KMS-11 (cell line): ENCODE results near the gene SMCO1.

Experiments used
- H2AFZ ChIP-seq: fragments of 200-600 bp; sonication (generic); 2 replicates; pipeline ENCODE4 v1.6.1; 2016; ENCODE audit warnings: antibody characterized with exemption, mixed run types, low read depth
- H3K27ac ChIP-seq: fragments of 200-600 bp; sonication (generic); 2 replicates; pipeline ENCODE4 v1.6.1; 2016; ENCODE audit warnings: mild to moderate bottlenecking, mixed run types
- H3K27me3 ChIP-seq: fragments of 200-600 bp; sonication (generic); 2 replicates; pipeline ENCODE4 v1.6.1; 2017; ENCODE audit warnings: mild to moderate bottlenecking, low read depth, mixed run types, moderate library complexity; ENCODE audit not compliant: insufficient read depth
- H3K36me3 ChIP-seq: fragments of 200-600 bp; sonication (generic); 2 replicates; pipeline ENCODE4 v1.6.1; 2017; ENCODE audit warnings: mild to moderate bottlenecking, mixed run types; ENCODE audit not compliant: insufficient read depth
- H3K4me1 ChIP-seq: fragments of 200-600 bp; sonication (generic); 2 replicates; pipeline ENCODE4 v1.6.1; 2016; ENCODE audit warnings: mild to moderate bottlenecking, low read depth, mixed run types; ENCODE audit not compliant: poor library complexity, severe bottlenecking
- H3K4me2 ChIP-seq: fragments of 200-600 bp; sonication (generic); 2 replicates; pipeline ENCODE4 v1.7.0; 2016; ENCODE audit warnings: mild to moderate bottlenecking, mixed run types
- H3K4me3 ChIP-seq: fragments of 200-600 bp; sonication (generic); IDR thresholded peaks from 2 replicates; pipeline ENCODE4 v1.6.1; 2017; ENCODE audit warnings: low read depth, low read length, mixed read lengths; ENCODE audit not compliant: insufficient read depth
- H3K79me2 ChIP-seq: fragments of 200-600 bp; sonication (generic); 2 replicates; pipeline ENCODE4 v1.6.1; 2016; ENCODE audit warnings: low read depth, mixed run types; ENCODE audit not compliant: insufficient read depth
- H3K9ac ChIP-seq: fragments of 200-600 bp; sonication (generic); 2 replicates; pipeline ENCODE4 v1.6.1; 2016; ENCODE audit warnings: mild to moderate bottlenecking, mixed run types
- H4K20me1 ChIP-seq: fragments of 200-600 bp; sonication (generic); 2 replicates; pipeline ENCODE4 v1.6.1; 2016; ENCODE audit warnings: mild to moderate bottlenecking, mixed run types; ENCODE audit not compliant: insufficient read depth
- TF ChIP-seq, protein P1 (sequence below): fragments of 200-600 bp; sonication (generic); conservative IDR thresholded peaks from 2 replicates; pipeline ENCODE4 v1.6.1; 2017; ENCODE audit warnings: low read depth, mild to moderate bottlenecking, antibody characterized with exemption, low read length, moderate library complexity, mixed read lengths

SMCO1 gene

GRCh38 chr3:196501316-196502044 is 13.7 kb downstream of the SMCO1 start:
- H3K4me2 ChIP-seq = peak overlapping the region; percentile 97
- no peak overlapping the region for H2AFZ ChIP-seq
- H3K27ac ChIP-seq = peak overlapping the region; percentile 76; the same call in 1 of the 2 replicates
- H3K4me3 ChIP-seq = peak overlapping the region; percentile 60
- peaks cover 68% of the 10 kb centered on the region for H3K79me2 ChIP-seq
- peaks cover 11% of the 10 kb centered on the region for H4K20me1 ChIP-seq
- peaks cover 19% of the 10 kb centered on the region for H3K4me1 ChIP-seq
- TF ChIP-seq, protein P1, sequence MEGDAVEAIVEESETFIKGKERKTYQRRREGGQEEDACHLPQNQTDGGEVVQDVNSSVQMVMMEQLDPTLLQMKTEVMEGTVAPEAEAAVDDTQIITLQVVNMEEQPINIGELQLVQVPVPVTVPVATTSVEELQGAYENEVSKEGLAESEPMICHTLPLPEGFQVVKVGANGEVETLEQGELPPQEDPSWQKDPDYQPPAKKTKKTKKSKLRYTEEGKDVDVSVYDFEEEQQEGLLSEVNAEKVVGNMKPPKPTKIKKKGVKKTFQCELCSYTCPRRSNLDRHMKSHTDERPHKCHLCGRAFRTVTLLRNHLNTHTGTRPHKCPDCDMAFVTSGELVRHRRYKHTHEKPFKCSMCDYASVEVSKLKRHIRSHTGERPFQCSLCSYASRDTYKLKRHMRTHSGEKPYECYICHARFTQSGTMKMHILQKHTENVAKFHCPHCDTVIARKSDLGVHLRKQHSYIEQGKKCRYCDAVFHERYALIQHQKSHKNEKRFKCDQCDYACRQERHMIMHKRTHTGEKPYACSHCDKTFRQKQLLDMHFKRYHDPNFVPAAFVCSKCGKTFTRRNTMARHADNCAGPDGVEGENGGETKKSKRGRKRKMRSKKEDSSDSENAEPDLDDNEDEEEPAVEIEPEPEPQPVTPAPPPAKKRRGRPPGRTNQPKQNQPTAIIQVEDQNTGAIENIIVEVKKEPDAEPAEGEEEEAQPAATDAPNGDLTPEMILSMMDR = no peak
- peak overlapping the region; percentile 65; the same call in 1 of the 2 replicates for H3K9ac ChIP-seq
- H3K27me3 ChIP-seq = no peaks in the 10 kb centered on the region
- H3K36me3 ChIP-seq = no peaks in the 10 kb centered on the region

- TF ChIP-seq, protein P1 = no peak
- no peaks in the 10 kb centered on the region for H3K36me3 ChIP-seq
- no peak overlapping the region for H3K4me3 ChIP-seq
Observed at GRCh38 chr3:196499807-196500524, 15.2 kb downstream of the SMCO1 start.

DNA sequence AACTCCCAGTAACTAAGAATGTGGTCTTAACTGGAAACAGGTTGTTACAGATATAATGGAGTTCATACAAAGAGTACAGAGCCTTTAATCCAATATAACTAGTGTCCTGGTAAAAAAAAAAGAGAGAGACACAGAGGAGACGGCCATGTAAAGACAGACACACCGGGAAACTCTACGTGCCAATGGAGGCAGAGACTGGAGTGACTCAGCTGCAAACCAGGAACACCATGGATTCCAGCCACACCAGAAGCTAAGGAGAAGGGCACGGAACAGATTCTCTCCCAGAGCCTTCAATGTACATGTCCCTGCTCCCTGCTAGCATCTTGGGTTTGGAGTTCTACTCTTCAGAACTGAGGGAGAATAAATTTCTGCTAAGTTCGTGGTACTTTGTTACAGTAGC is 16.1 kb downstream of the SMCO1 start:
- TF ChIP-seq, protein P1 = no peak
- Histone ChIP-seq H3K4me1 (peaks cover 16% of the 10 kb centered on the region), H3K27me3 (no peaks in the 10 kb centered on the region), H3K36me3 (no peaks in the 10 kb centered on the region), H3K9ac (no peak overlapping the region), H2AFZ (no peak overlapping the region), H3K4me3 (no peak overlapping the region), H4K20me1 (peaks cover 11% of the 10 kb centered on the region), H3K79me2 (peaks cover 89% of the 10 kb centered on the region), H3K4me2 (no peak overlapping the region), H3K27ac (no peak overlapping the region)

More at GRCh38 chr3:196499807-196500524, 15.2 kb downstream of the SMCO1 start:
- Histone ChIP-seq H3K4me1 (peaks cover 19% of the 10 kb centered on the region), H3K9ac (no peak overlapping the region; the same call in 1 of the 2 replicates), H4K20me1 (peaks cover 11% of the 10 kb centered on the region), H3K79me2 (peaks cover 81% of the 10 kb centered on the region), H3K27ac (no peak overlapping the region), H2AFZ (no peak overlapping the region), H3K4me2 (peak overlapping the region; percentile 97), H3K27me3 (no peaks in the 10 kb centered on the region)

GRCh38 chr3:196498297-196498696 is 16.8 kb downstream of the SMCO1 start:
- H3K36me3 ChIP-seq = no peaks in the 10 kb centered on the region
- H3K79me2 ChIP-seq = peaks cover 97% of the 10 kb centered on the region
- H4K20me1 ChIP-seq = peaks cover 11% of the 10 kb centered on the region
- H3K4me1 ChIP-seq = peaks cover 13% of the 10 kb centered on the region
- no peak overlapping the region for H3K4me2 ChIP-seq
- no peak overlapping the region for H2AFZ ChIP-seq
- H3K9ac ChIP-seq = no peak overlapping the region
- no peak overlapping the region for H3K4me3 ChIP-seq
- no peak overlapping the region for H3K27ac ChIP-seq
- TF ChIP-seq, protein P1 = no peak
- H3K27me3 ChIP-seq = no peaks in the 10 kb centered on the region
